SJSA1 (cell line): ENCODE data around the gene ALDH4A1. TPM values are rescaled to one million over a fixed set of nuclear protein-coding genes. Genes with fewer than 3 reads are reported as not detected.

Experiments
- DNase-seq, 2 experiments: peaks; one replicate each; pipeline ENCODE4 v3.0.0-alpha.2; 2015 to 2020; ENCODE audit warnings: low spot score in 2 of 2, low read depth in 1 of 2
- H3K27ac ChIP-seq: fragments of 250-450 bp; sonication (Bioruptor Pico); 2 replicates; pipeline ENCODE4 v1.5.1; 2020; ENCODE audit warnings: mild to moderate bottlenecking, moderate library complexity
- H3K27me3 ChIP-seq: fragments of 250-450 bp; sonication (Bioruptor Pico); replicated peaks from 2 replicates; pipeline ENCODE4 v1.5.1; 2020; ENCODE audit warnings: mild to moderate bottlenecking, moderate library complexity
- H3K36me3 ChIP-seq: fragments of 250-450 bp; sonication (Bioruptor Pico); 2 replicates; pipeline ENCODE4 v1.5.1; 2020; ENCODE audit warnings: mild to moderate bottlenecking
- H3K4me1 ChIP-seq: fragments of 250-450 bp; sonication (Bioruptor Pico); replicated peaks from 2 replicates; pipeline ENCODE4 v1.6.1; 2021; ENCODE audit warnings: mild to moderate bottlenecking
- H3K4me3 ChIP-seq: fragments of 250-450 bp; sonication (Bioruptor Pico); 2 replicates; pipeline ENCODE4 v1.5.1; 2020; ENCODE audit warnings: mild to moderate bottlenecking
- H3K9me3 ChIP-seq: fragments of 250-450 bp; sonication (Bioruptor Pico); replicated peaks from 2 replicates; pipeline ENCODE4 v1.5.1; 2020; ENCODE audit warnings: mild to moderate bottlenecking
- total RNA-seq: library from RNA; depleted of rRNA; stranded (reverse); fragments of >200 nt; shearing (Covaris generic); gene quantifications from 2 replicates; pipeline ENCODE4 v1.2.3, GENCODE V29; 2014; rRNA removed

Gene ALDH4A1
- total RNA-seq = 5.6 and 10.8 TPM in 2 replicates

- H3K4me3 ChIP-seq = peak within 1 kb of the TSS; percentile 82
- no peaks in the 10 kb centered on the region for H3K9me3 ChIP-seq
- H3K4me1 ChIP-seq = peaks cover 6% of the 10 kb centered on the region
- H3K36me3 ChIP-seq = peaks cover 18% of the 10 kb centered on the region
- peak; percentile 97 to 98 for DNase-seq
- no peaks in the 10 kb centered on the region for H3K27me3 ChIP-seq
- peak within 1 kb of the TSS; percentile 95 for H3K27ac ChIP-seq
Measured at GRCh38 chr1:18902523-18903290, at the start of gene ALDH4A1. ALDH4A1 (minus strand) TSS chr1:18902555; CDS start chr1:18902523, 32 bp downstream.

- Histone ChIP-seq H3K4me1 (peaks cover 77% of the 10 kb centered on the region), H3K36me3 (peaks cover 23% of the 10 kb centered on the region), H3K4me3 (no peak overlapping the region), H3K27me3 (no peaks in the 10 kb centered on the region), H3K9me3 (peaks cover 4% of the 10 kb centered on the region; the same call in 1 of the 2 replicates), H3K27ac (peak overlapping the region; percentile 92; the same call in 1 of the 2 replicates)
- peak in 1 of 2 experiments; percentile 37 for DNase-seq
Measured at GRCh38 chr1:18951818-18952391, 49.5 kb upstream of the ALDH4A1 start.

GRCh38 chr1:18951416-18951815 is 49.1 kb upstream of the ALDH4A1 start:
- Histone ChIP-seq H3K9me3 (peaks cover 4% of the 10 kb centered on the region; the same call in 1 of the 2 replicates), H3K4me1 (peaks cover 75% of the 10 kb centered on the region), H3K4me3 (no peak overlapping the region), H3K27ac (peak overlapping the region; percentile 92; the same call in 1 of the 2 replicates), H3K36me3 (peaks cover 23% of the 10 kb centered on the region), H3K27me3 (no peaks in the 10 kb centered on the region)
- no peak for DNase-seq

DNA sequence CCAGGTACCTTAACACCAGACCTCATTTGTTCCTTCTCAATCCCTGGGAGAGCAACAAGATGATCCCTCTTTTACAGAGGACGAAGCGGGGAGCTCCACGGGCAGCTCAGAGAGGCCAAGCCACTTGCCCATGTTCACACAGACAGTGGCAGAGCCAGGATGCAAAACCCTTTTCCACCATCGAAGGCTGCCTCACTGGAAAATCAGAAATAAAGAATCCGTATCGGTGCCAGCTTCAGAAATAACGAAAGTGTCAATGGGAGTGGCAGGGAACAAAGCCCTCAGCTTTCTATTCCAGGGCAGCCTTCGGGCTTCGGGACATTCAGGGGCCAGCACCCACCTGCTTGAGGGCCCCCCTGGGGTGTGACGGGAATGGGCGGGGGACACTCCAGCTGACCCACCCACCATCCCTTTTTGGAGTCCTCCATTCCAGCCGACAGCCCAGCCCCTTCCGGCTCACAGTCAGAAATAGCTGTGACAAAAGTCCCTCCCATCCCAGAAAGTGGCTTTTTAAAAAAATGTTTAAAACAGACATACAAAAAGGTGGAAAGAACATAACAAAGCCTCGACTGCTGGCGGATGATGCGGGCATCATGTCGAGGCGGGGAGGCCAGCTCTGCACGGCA is 48.2 kb upstream of the ALDH4A1 start:
- Histone ChIP-seq H3K36me3 (peaks cover 17% of the 10 kb centered on the region), H3K27me3 (no peaks in the 10 kb centered on the region), H3K4me1 (peaks cover 68% of the 10 kb centered on the region), H3K4me3 (peak overlapping the region; percentile 24), H3K27ac (peak overlapping the region; percentile 92), H3K9me3 (peaks cover 2% of the 10 kb centered on the region; the same call in 1 of the 2 replicates)
- peak; percentile 67 to 68 for DNase-seq

DNA sequence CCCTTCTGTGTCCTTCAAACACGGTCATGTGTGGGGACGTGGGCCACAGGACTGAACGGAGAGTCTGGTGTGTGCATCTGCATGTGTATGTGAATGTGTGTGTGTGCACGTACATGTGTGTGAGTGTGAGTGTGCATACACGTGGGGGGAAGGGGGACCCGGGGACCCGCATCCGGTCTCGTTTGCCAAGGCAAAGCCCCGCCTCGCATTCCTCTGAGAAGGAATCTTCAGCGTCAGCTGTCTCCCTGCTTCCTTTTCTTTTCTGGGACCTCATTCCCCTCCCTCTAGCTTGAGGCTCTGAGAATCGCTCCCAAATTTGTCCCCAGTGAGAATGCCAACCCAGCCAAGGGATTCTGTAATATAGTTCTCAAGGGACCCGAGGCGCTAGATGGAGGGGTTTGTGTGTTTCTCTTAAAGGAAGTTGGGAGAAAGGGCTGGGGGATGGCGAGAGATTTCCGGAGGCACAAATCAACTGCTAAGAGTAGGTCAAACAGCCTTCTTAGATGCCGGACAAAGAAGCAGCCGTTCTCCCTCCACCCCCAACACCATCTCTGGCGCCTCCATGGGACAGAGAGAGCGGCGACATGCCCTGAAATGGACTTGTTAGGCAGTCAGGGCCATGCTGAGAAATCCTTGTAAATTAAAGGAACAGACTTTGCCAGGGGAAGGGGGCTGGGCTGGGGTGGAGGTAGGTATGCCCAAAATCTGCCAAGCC is 47.5 kb upstream of the ALDH4A1 start:
- H3K4me1 ChIP-seq = peaks cover 61% of the 10 kb centered on the region
- H3K27ac ChIP-seq = peak overlapping the region; percentile 92
- peak overlapping the region; percentile 24 for H3K4me3 ChIP-seq
- H3K27me3 ChIP-seq = no peaks in the 10 kb centered on the region
- no peaks in the 10 kb centered on the region for H3K9me3 ChIP-seq
- peak; percentile 81 to 84 for DNase-seq
- peaks cover 15% of the 10 kb centered on the region for H3K36me3 ChIP-seq

DNA sequence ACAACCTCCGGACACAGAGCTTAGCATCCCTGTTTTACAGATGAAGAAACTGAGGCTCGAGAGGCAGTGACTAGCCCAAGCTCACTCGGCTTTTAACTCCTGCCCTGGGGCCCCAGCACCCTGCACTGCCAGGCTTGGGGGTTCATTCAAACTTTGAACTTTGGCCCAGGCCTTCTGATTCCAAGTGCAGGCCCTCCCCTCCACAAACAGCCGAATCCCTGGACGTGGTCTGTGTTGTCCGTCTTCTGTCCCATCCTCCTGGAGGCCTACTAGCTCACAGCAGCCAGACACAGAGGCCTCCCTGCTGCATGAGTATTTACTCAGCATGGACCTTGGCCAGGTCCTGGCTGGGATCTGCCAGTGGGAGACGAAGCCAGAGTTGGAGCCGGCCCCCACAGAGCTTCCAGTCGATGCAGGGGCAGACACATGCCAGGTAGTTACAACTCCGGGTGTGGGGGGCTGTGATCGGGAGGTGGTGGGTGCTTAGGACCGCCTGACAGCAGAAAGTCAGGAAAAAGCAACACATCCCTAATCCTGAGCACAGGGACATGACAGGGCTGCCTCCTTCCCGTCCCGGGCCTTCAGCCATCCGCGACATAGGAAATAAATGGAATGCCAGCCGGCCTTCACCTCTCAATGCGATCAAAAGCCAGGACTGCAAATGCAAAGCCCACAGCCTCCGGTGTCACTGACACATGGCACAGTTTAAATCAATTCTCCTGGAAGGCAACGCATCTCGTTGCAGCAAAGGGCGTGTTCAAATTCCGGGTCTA is 46.7 kb upstream of the ALDH4A1 start:
- peak overlapping the region; percentile 92 for H3K27ac ChIP-seq
- H3K36me3 ChIP-seq = peaks cover 11% of the 10 kb centered on the region
- H3K9me3 ChIP-seq = no peaks in the 10 kb centered on the region
- no peaks in the 10 kb centered on the region for H3K27me3 ChIP-seq
- H3K4me1 ChIP-seq = peaks cover 54% of the 10 kb centered on the region
- DNase-seq = no peak
- peak overlapping the region; percentile 24 for H3K4me3 ChIP-seq

DNA sequence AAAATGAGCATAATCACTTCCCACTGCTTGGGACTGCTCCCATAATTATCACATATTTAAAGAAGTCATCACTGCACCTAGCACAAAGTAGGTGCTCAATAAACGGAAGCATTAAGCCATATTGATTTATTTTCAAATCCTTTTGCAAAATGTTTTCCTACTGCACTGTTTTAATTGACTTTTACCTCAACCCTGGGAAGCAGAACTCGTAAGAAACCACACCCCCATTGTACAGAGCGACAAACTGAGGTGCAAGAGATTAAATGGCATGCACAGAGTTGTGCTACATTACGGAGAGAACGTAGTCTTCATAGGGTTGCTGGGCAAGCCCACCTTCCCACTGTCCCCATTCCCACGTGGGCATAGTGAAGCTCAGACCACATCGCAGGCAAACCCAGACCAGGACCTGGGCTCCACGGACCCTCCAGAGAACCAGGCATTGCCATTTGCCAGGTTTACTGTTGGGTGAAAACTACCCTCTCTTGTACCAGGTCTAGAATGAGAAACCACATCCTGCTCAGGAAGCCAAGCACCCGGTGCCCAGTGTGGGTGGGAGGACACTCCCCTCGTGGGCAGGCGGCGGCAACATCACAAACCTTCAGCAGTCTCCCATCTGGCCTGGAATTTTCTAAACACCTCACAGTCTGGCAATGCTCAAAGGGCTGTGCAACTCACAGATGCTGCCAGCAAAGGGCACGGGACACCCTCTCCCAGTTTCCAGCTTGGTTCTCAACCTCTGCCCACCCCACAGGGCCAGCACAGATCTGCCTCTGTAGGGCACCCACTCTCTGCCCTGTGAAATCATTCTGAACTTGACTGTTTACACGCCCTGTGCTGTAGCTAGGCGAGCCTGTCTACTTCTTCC is 45.9 kb upstream of the ALDH4A1 start:
- Histone ChIP-seq H3K36me3 (peaks cover 9% of the 10 kb centered on the region), H3K4me3 (no peak overlapping the region), H3K4me1 (peaks cover 51% of the 10 kb centered on the region), H3K27me3 (no peaks in the 10 kb centered on the region), H3K9me3 (no peaks in the 10 kb centered on the region), H3K27ac (peak overlapping the region; percentile 92)
- DNase-seq = peak in 1 of 2 experiments; percentile 36

DNA sequence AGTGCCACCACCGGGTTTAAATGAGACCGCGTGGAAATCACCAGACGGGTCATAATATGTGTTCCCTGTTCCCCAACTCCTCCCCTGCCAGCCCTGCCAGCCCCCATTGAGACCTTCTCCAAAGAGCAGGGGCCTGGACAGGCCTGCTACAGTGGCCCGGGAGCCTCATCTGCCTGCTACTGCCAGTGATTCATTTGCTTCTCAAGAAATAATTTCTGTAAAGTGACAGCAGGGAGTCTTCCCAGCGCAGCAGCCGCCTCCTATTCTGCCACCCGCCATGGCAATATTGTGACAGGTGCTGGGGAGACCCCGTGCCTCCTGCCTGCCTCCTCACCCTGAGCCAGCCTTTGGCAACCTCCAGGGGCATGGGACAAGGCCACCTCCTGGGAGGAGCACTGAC is 45.2 kb upstream of the ALDH4A1 start:
- no peak overlapping the region for H3K27ac ChIP-seq
- H3K27me3 ChIP-seq = no peaks in the 10 kb centered on the region

DNA sequence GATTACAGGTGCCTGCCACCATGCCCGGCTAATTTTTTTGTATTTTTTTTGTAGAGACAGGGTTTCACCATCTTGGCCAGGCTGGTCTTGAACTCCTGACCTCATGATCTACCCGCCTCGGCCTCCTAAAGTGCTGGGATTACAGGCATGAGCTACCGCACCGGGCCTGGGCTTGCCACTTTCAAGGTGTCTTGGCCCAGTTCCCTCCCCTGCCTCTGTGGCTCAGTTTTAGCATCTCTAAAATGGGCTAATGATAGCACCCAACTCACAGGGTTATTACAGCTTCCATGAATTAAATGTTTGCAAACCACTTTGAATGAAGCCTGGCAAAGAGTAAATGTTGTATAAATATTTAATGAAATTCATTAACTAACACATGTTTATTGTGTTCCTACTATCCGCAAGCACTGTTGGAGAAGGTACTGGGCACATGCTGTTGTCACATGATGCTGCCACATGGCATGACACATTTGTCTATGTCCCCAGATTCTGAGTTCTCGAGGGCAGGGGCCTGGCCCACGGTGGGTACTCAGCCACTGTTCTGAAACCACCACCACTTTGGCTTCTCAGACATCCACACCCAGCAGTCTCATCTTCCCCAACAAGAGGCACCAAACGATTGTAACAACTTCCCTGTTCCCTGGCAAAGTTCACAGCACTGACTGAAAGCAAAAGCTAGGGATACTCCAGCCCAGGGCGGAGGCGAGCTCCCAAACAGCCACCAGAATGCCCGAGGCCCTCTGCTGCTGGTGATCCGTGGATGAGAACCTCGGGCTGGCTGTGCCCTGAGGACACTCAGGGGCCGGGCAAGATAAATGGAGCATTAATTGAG is 44.4 kb upstream of the ALDH4A1 start:
- no peak for DNase-seq
- Histone ChIP-seq H3K36me3 (0 out of 2 replicates have a peak, but pooled peaks cover 5% of the 10 kb centered on the region), H3K9me3 (no peaks in the 10 kb centered on the region), H3K27me3 (no peaks in the 10 kb centered on the region), H3K4me3 (no peak overlapping the region), H3K4me1 (peaks cover 48% of the 10 kb centered on the region), H3K27ac (no peak overlapping the region)

More for the DNA sequence above, 45.2 kb upstream of the ALDH4A1 start:
- peaks cover 7% of the 10 kb centered on the region for H3K36me3 ChIP-seq
- no peak overlapping the region for H3K4me3 ChIP-seq
- DNase-seq = no peak
- no peaks in the 10 kb centered on the region for H3K9me3 ChIP-seq
- H3K4me1 ChIP-seq = peaks cover 49% of the 10 kb centered on the region

DNA sequence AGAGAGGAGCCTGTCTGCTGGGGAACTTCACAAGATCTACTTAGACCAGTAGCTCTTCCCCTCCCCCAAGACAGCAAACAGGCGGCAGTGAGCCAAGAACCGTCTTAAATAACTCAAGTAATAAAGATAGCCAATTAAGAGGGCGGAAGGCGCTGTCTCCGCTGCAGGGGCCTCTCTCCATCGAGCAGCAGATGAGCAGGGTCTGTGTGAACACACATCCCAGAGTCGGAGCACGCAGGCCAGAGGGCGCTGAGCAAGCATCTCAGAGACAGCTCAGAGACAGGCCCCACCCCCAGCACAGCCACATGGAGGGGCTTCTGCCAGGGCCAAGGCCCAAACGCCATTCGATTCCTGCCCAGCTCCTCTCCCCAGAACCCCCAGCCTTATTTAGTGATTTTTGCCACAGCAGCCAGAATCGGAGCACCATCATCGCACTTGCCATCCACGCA is 43.1 kb upstream of the ALDH4A1 start:
- DNase-seq = no peak
- no peak overlapping the region for H3K27ac ChIP-seq

DNA sequence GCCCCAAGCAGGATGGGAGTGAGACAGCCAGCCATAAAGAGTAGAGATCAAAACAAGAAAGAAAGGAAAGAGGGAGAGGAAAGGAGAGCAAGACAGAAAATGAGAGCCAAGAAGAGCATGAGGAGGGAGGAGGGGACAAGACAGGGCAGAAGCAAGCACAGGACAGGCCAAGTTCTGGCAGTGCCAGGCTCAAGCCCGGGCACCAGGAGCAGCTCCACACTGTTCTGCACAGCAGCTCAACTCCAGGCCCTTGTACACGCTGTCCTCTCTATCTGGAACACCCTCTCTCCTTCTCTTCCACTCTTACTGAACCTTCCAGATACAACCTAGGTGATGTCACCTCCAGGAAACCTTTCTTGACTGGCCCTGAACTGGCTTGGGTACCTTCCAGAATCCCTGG is 42.5 kb upstream of the ALDH4A1 start:
- 0 out of 2 replicates have a peak, but pooled peaks cover 5% of the 10 kb centered on the region for H3K36me3 ChIP-seq
- peaks cover 40% of the 10 kb centered on the region for H3K4me1 ChIP-seq
- no peak overlapping the region for H3K4me3 ChIP-seq
- H3K27ac ChIP-seq = no peak overlapping the region
- H3K9me3 ChIP-seq = no peaks in the 10 kb centered on the region
- DNase-seq = no peak
- H3K27me3 ChIP-seq = no peaks in the 10 kb centered on the region

More for the DNA sequence above, 43.1 kb upstream of the ALDH4A1 start:
- H3K4me3 ChIP-seq = no peak overlapping the region
- H3K9me3 ChIP-seq = no peaks in the 10 kb centered on the region
- no peaks in the 10 kb centered on the region for H3K27me3 ChIP-seq
- H3K4me1 ChIP-seq = peaks cover 45% of the 10 kb centered on the region
- H3K36me3 ChIP-seq = 0 out of 2 replicates have a peak, but pooled peaks cover 5% of the 10 kb centered on the region
